GM12892 (cell line): ENCODE results near the gene COL5A1.

Experiments
- DNase-seq: peaks from one replicate; pipeline ENCODE4 v3.0.0; 2011; ENCODE audit not compliant: insufficient read length
- FAIRE-seq: peaks from 2 replicates; lab custom pipeline; 2011; peaks lifted over from hg19 to GRCh38; lab: Jason Lieb, UNC
- POLR2A ChIP-seq: IDR thresholded peaks from 2 replicates; pipeline ENCODE4 v1.6.1; 2011; ENCODE audit warnings: low read depth, low read length, control low read depth
- POLR2AphosphoS5 ChIP-seq: IDR thresholded peaks from 2 replicates; pipeline ENCODE4 v1.6.1; 2011; ENCODE audit warnings: low read depth, low read length, control low read depth
- TAF1 ChIP-seq: IDR thresholded peaks from 2 replicates; pipeline ENCODE4 v1.6.1; 2011; ENCODE audit warnings: low read depth, mild to moderate bottlenecking, control low read depth, low read length, borderline replicate concordance

COL5A1 gene

GRCh38 chr9:134688661-134689320, 47.2 kb downstream of the COL5A1 start:
- TF ChIP-seq TAF1 (no peak), POLR2A (no peak), POLR2AphosphoS5 (no peak)
- FAIRE-seq = no peak
- DNase-seq = no peak

GRCh38 chr9:134689321-134690181, 47.9 kb downstream of the COL5A1 start:
- FAIRE-seq = no peak

GRCh38 chr9:134690301-134690751, 48.7 kb downstream of the COL5A1 start:
- FAIRE-seq = no peak

More at GRCh38 chr9:134689321-134690181, 47.9 kb downstream of the COL5A1 start:
- peak; percentile 69 for DNase-seq
- TF ChIP-seq POLR2AphosphoS5 (no peak), POLR2A (no peak), TAF1 (no peak)

GRCh38 chr9:134690946-134691694, 49.5 kb downstream of the COL5A1 start:
- FAIRE-seq = no peak
- DNase-seq = no peak
- TF ChIP-seq TAF1 = no peak
- no peak for TF ChIP-seq POLR2AphosphoS5

More at GRCh38 chr9:134690301-134690751, 48.7 kb downstream of the COL5A1 start:
- TF ChIP-seq TAF1 = no peak
- TF ChIP-seq POLR2A = no peak
- no peak for TF ChIP-seq POLR2AphosphoS5
- no peak for DNase-seq

- DNase-seq (no peak), FAIRE-seq (no peak)
- TF ChIP-seq TAF1 = no peak
- no peak for TF ChIP-seq POLR2A
- no peak for TF ChIP-seq POLR2AphosphoS5
Observed at GRCh38 chr9:134691695-134692572, 50.3 kb downstream of the COL5A1 start.

- no peak for TF ChIP-seq POLR2AphosphoS5
- no peak for TF ChIP-seq TAF1
- TF ChIP-seq POLR2A = no peak
- DNase-seq = no peak
- no peak for FAIRE-seq
Observed at GRCh38 chr9:134692573-134692860, 50.9 kb downstream of the COL5A1 start.

- TF ChIP-seq POLR2AphosphoS5 (no peak), POLR2A (no peak), TAF1 (no peak)
- DNase-seq (no peak), FAIRE-seq (no peak)
Observed at GRCh38 chr9:134693011-134693410, 51.4 kb downstream of the COL5A1 start.

GRCh38 chr9:134693641-134694367, 52.2 kb downstream of the COL5A1 start:
- FAIRE-seq (no peak), DNase-seq (no peak)
- TF ChIP-seq POLR2AphosphoS5 = no peak
- no peak for TF ChIP-seq TAF1
- no peak for TF ChIP-seq POLR2A

GRCh38 chr9:134694368-134694665, 52.7 kb downstream of the COL5A1 start:
- DNase-seq = no peak
- TF ChIP-seq POLR2A (no peak), POLR2AphosphoS5 (no peak), TAF1 (no peak)
- FAIRE-seq = no peak

- DNase-seq = no peak
- no peak for TF ChIP-seq POLR2AphosphoS5
- TF ChIP-seq TAF1 = no peak
- no peak for TF ChIP-seq POLR2A
- no peak for FAIRE-seq
Observed at GRCh38 chr9:134694714-134695113, 53.1 kb downstream of the COL5A1 start.

- no peak for TF ChIP-seq POLR2AphosphoS5
- no peak for TF ChIP-seq TAF1
- no peak for TF ChIP-seq POLR2A
- DNase-seq (no peak), FAIRE-seq (no peak)
Observed at GRCh38 chr9:134695144-134695543, 53.5 kb downstream of the COL5A1 start.
